HEK293 (cell line): ENCODE data around the gene LHFPL2.
A peak's percentile ranks its signal among the peaks of the same experiment; 100 is the strongest.

Source experiments
- CTCF ChIA-PET: fragments of 350-600 bp; formaldehyde crosslinking; extraction: SDS; loops from one replicate; lab custom pipeline; 2021; ENCODE audit warnings: antibody characterized with exemption; lab: Yijun Ruan, JAX
- POLR2A ChIA-PET: fragments of 300-600 bp; formaldehyde crosslinking; extraction: SDS; loops from one replicate; lab custom pipeline; 2020; ENCODE audit warnings: antibody characterized with exemption, inconsistent platforms; lab: Yijun Ruan, JAX
- H3K27ac ChIP-seq: fragments of 200-500 bp; sonication (Bioruptor generic); 2 replicates; pipeline ENCODE4 v1.5.1; 2014; ENCODE audit warnings: low read depth, low read length, control low read depth, inconsistent platforms; ENCODE audit errors: extremely low read depth
- H3K36me3 ChIP-seq, 2 experiments: fragments of 200-500 bp in 1 of 2; sonication (Bioruptor generic) in 1 of 2; 1 replicate in 1 of 2; 2 replicates in 1 of 2; pipeline ENCODE4 v1.5.1; 2014 to 2017; ENCODE audit warnings: inconsistent platforms in 2 of 2, low read length in 2 of 2; ENCODE audit not compliant: control insufficient read depth in 2 of 2, insufficient read depth in 1 of 2
- H3K4me1 ChIP-seq: fragments of 200-500 bp; sonication (Bioruptor generic); 2 replicates; pipeline ENCODE4 v1.5.1; 2014; ENCODE audit warnings: mild to moderate bottlenecking, low read length, inconsistent platforms; ENCODE audit not compliant: control insufficient read depth, insufficient read depth
- H3K4me3 ChIP-seq: 2 replicates; pipeline ENCODE4 v1.5.1; 2011; ENCODE audit warnings: low read depth, mild to moderate bottlenecking, control low read depth, low read length, moderate library complexity
- H3K9me3 ChIP-seq: fragments of 200-500 bp; sonication (Bioruptor generic); 2 replicates; pipeline ENCODE4 v1.5.1; 2014; ENCODE audit warnings: low read depth, low read length, inconsistent platforms; ENCODE audit not compliant: control insufficient read depth, insufficient read depth
- ATF2 ChIP-seq: fragments of 450-650 bp; formaldehyde crosslinking; IDR thresholded peaks from 2 replicates; pipeline ENCODE4 v1.5.1; 2016; ENCODE audit warnings: missing biosample characterization, missing genetic modification characterization, low read depth
- GLI2 ChIP-seq: fragments of 450-650 bp; formaldehyde crosslinking; IDR thresholded peaks from 2 replicates; pipeline ENCODE4; 2017; ENCODE audit warnings: missing biosample characterization, missing genetic modification characterization, low read depth, borderline replicate concordance
- GLIS1 ChIP-seq: fragments of 450-650 bp; formaldehyde crosslinking; IDR thresholded peaks from 2 replicates; pipeline ENCODE4 v1.5.1; 2016; ENCODE audit warnings: missing biosample characterization, missing genetic modification characterization
- KLF8 ChIP-seq: fragments of 450-650 bp; formaldehyde crosslinking; IDR thresholded peaks from 2 replicates; pipeline ENCODE4 v1.5.1; 2016; ENCODE audit warnings: missing biosample characterization, missing genetic modification characterization
- KLF9 ChIP-seq: fragments of 450-650 bp; formaldehyde crosslinking; IDR thresholded peaks from 2 replicates; pipeline ENCODE4 v1.5.1; 2016; ENCODE audit warnings: missing biosample characterization, missing genetic modification characterization, low read depth
- OSR2 ChIP-seq: fragments of 450-650 bp; formaldehyde crosslinking; IDR thresholded peaks from 2 replicates; pipeline ENCODE4 v1.5.1; 2016; ENCODE audit warnings: missing biosample characterization, missing genetic modification characterization
- PRDM6 ChIP-seq: fragments of 450-650 bp; formaldehyde crosslinking; IDR thresholded peaks from 2 replicates; pipeline ENCODE4 v1.5.1; 2017; ENCODE audit warnings: missing biosample characterization, missing genetic modification characterization
- SCRT1 ChIP-seq: fragments of 450-650 bp; formaldehyde crosslinking; IDR thresholded peaks from 2 replicates; pipeline ENCODE4 v1.5.1; 2016; ENCODE audit warnings: missing biosample characterization, missing genetic modification characterization, borderline replicate concordance
- SP7 ChIP-seq: fragments of 450-650 bp; formaldehyde crosslinking; IDR thresholded peaks from 2 replicates; pipeline ENCODE4 v1.5.1; 2016; ENCODE audit warnings: missing biosample characterization, missing genetic modification characterization
- TCF7L2 ChIP-seq: IDR thresholded peaks from 2 replicates; pipeline ENCODE4 v1.6.1; 2011; ENCODE audit warnings: low read depth, mild to moderate bottlenecking, inconsistent platforms, low read length, moderate library complexity, borderline replicate concordance
- TSHZ1 ChIP-seq: fragments of 450-650 bp; formaldehyde crosslinking; IDR thresholded peaks from 2 replicates; pipeline ENCODE4 v1.5.1; 2016; ENCODE audit warnings: missing biosample characterization, missing genetic modification characterization, borderline replicate concordance
- ZNF10 ChIP-seq: fragments of 450-650 bp; formaldehyde crosslinking; IDR thresholded peaks from 2 replicates; pipeline ENCODE4 v1.5.1; 2017; ENCODE audit warnings: missing biosample characterization, missing genetic modification characterization
- ZNF112 ChIP-seq: fragments of 450-650 bp; formaldehyde crosslinking; IDR thresholded peaks from 2 replicates; pipeline ENCODE4 v1.5.0; 2017; ENCODE audit warnings: missing biosample characterization, missing genetic modification characterization
- ZNF175 ChIP-seq: fragments of 450-650 bp; formaldehyde crosslinking; IDR thresholded peaks from 2 replicates; pipeline ENCODE4 v1.5.1; 2016; ENCODE audit warnings: missing biosample characterization, missing genetic modification characterization
- ZNF202 ChIP-seq: fragments of 450-650 bp; formaldehyde crosslinking; IDR thresholded peaks from 2 replicates; pipeline ENCODE4 v1.5.1; 2016; ENCODE audit warnings: missing biosample characterization, missing genetic modification characterization, borderline replicate concordance
- ZNF239 ChIP-seq: fragments of 450-650 bp; formaldehyde crosslinking; IDR thresholded peaks from 2 replicates; pipeline ENCODE4 v1.5.1; 2016; ENCODE audit warnings: missing biosample characterization, missing genetic modification characterization
- ZNF302 ChIP-seq: fragments of 450-650 bp; formaldehyde crosslinking; IDR thresholded peaks from 2 replicates; pipeline ENCODE4 v1.5.1; 2016; ENCODE audit warnings: missing biosample characterization, missing genetic modification characterization, low read depth
- ZNF473 ChIP-seq: fragments of 450-650 bp; formaldehyde crosslinking; IDR thresholded peaks from 2 replicates; pipeline ENCODE4 v1.5.1; 2017; ENCODE audit warnings: missing biosample characterization, missing genetic modification characterization
- ZNF529 ChIP-seq: fragments of 450-650 bp; formaldehyde crosslinking; IDR thresholded peaks from 2 replicates; pipeline ENCODE4 v1.5.1; 2017; ENCODE audit warnings: missing genetic modification characterization, missing biosample characterization; ENCODE audit not compliant: insufficient replicate concordance
- ZNF561 ChIP-seq: fragments of 450-650 bp; IDR thresholded peaks from 2 replicates; pipeline ENCODE4 v1.5.1; 2018; ENCODE audit warnings: missing biosample characterization, missing genetic modification characterization, borderline replicate concordance
- ZNF596 ChIP-seq: fragments of 450-650 bp; IDR thresholded peaks from 2 replicates; pipeline ENCODE4 v1.5.0; 2018; ENCODE audit warnings: missing biosample characterization, mild to moderate bottlenecking, missing genetic modification characterization, moderate library complexity
- ZNF660 ChIP-seq: fragments of 450-650 bp; IDR thresholded peaks from 2 replicates; pipeline ENCODE4 v1.5.1; 2018; ENCODE audit warnings: missing biosample characterization, mild to moderate bottlenecking, missing genetic modification characterization
- ZNF670 ChIP-seq: fragments of 450-650 bp; formaldehyde crosslinking; IDR thresholded peaks from 2 replicates; pipeline ENCODE4 v1.5.1; 2016; ENCODE audit warnings: missing biosample characterization, missing genetic modification characterization, low read depth
- ZNF768 ChIP-seq: fragments of 450-650 bp; formaldehyde crosslinking; IDR thresholded peaks from 2 replicates; pipeline ENCODE4 v1.5.1; 2018; ENCODE audit warnings: missing biosample characterization, mild to moderate bottlenecking, missing genetic modification characterization
- ZNF843 ChIP-seq: fragments of 450-650 bp; formaldehyde crosslinking; IDR thresholded peaks from 2 replicates; pipeline ENCODE4 v1.5.1; 2016; ENCODE audit warnings: missing biosample characterization, missing genetic modification characterization
- ZXDB ChIP-seq: fragments of 450-650 bp; formaldehyde crosslinking; IDR thresholded peaks from 2 replicates; pipeline ENCODE4 v1.5.1; 2016; ENCODE audit warnings: missing biosample characterization, missing genetic modification characterization
- TF ChIP-seq, protein P1 (sequence below): fragments of 450-650 bp; formaldehyde crosslinking; IDR thresholded peaks from 2 replicates; pipeline ENCODE4 v1.5.1; 2017; ENCODE audit warnings: missing biosample characterization, missing genetic modification characterization
- TF ChIP-seq, protein P2 (sequence below): fragments of 450-650 bp; formaldehyde crosslinking; IDR thresholded peaks from 2 replicates; pipeline ENCODE4 v1.5.1; 2016; ENCODE audit warnings: missing biosample characterization, missing genetic modification characterization
- TF ChIP-seq, protein P3 (sequence below): fragments of 450-650 bp; formaldehyde crosslinking; IDR thresholded peaks from 2 replicates; pipeline ENCODE4 v1.5.1; 2016; ENCODE audit warnings: missing biosample characterization, missing genetic modification characterization

The LHFPL2 gene

DNA sequence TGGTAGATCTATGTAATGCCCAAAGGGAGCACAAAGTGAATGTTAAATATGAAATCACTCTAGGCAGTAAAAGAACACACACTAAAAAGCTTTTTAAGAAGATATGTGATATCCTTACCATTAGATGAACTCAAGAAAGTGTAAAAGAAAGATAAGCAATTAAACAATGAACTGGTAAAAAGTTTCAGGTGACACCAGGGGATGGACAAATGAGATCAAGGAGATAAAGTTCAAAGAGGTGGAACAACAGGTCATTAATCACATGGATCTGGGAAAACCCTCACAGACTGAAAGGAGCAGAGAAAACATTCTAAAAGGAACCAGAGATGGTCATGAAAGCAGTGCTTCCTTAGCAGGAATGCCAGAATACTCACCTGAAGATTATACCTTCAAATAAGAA lies 40.7 kb downstream of the LHFPL2 start:
- H3K9me3 ChIP-seq = no peaks in the 10 kb centered on the region
- H3K4me3 ChIP-seq = no peak overlapping the region
- ChIA-PET CTCF (interaction anchor here (0.7 kb wide), 2 partner anchors 194 to 526 kb away, joined by 3 read pairs; no protein-coding TSS in a partner anchor), POLR2A (interaction anchor here (0.7 kb wide), 1 partner anchor 170 kb away, joined by 4 read pairs; no protein-coding TSS in a partner anchor)
- no peak overlapping the region for H3K27ac ChIP-seq
- H3K4me1 ChIP-seq = peaks cover 9% of the 10 kb centered on the region; the same call in 1 of the 2 replicates
- peaks cover 0 to 3% of the 10 kb centered on the region in 2 experiments; a peak in 2 of 3 replicates for H3K36me3 ChIP-seq
- TF ChIP-seq ZNF473 (tag by site-specific recombination) (no peak), ZNF175 (tag by site-specific recombination) (no peak), KLF8 (tag by site-specific recombination) (peak; percentile 61), PRDM6 (tag by site-specific recombination) (peak; percentile 93), ZNF768 (tag by site-specific recombination) (no peak), ZNF202 (no peak), ZNF112 (tag by site-specific recombination) (no peak), SCRT1 (peak; percentile 71), ZNF596 (no peak), ZNF843 (peak; percentile 87), ATF2 (tag by site-specific recombination) (no peak), ZNF561 (tag by site-specific recombination) (no peak), GLI2 (peak; percentile 5; the same call in 1 of the 2 replicates), ZNF302 (tag by site-specific recombination) (no peak), ZNF10 (tag by site-specific recombination) (no peak), ZNF529 (tag by site-specific recombination) (no peak), OSR2 (tag by site-specific recombination) (peak; percentile 85), GLIS1 (no peak), ZNF239 (no peak), ZNF670 (no peak), ZXDB (tag by site-specific recombination) (peak; percentile 57; the same call in 1 of the 2 replicates), KLF9 (tag by site-specific recombination) (no peak), SP7 (tag by site-specific recombination) (peak; percentile 83), TSHZ1 (peak; percentile 78; the same call in 1 of the 2 replicates), ZNF660 (tag by site-specific recombination) (no peak), TCF7L2 (peak; percentile 93)
- TF ChIP-seq, protein P1, sequence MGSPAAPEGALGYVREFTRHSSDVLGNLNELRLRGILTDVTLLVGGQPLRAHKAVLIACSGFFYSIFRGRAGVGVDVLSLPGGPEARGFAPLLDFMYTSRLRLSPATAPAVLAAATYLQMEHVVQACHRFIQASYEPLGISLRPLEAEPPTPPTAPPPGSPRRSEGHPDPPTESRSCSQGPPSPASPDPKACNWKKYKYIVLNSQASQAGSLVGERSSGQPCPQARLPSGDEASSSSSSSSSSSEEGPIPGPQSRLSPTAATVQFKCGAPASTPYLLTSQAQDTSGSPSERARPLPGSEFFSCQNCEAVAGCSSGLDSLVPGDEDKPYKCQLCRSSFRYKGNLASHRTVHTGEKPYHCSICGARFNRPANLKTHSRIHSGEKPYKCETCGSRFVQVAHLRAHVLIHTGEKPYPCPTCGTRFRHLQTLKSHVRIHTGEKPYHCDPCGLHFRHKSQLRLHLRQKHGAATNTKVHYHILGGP = peak; percentile 67
- TF ChIP-seq, protein P2, sequence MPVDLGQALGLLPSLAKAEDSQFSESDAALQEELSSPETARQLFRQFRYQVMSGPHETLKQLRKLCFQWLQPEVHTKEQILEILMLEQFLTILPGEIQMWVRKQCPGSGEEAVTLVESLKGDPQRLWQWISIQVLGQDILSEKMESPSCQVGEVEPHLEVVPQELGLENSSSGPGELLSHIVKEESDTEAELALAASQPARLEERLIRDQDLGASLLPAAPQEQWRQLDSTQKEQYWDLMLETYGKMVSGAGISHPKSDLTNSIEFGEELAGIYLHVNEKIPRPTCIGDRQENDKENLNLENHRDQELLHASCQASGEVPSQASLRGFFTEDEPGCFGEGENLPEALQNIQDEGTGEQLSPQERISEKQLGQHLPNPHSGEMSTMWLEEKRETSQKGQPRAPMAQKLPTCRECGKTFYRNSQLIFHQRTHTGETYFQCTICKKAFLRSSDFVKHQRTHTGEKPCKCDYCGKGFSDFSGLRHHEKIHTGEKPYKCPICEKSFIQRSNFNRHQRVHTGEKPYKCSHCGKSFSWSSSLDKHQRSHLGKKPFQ (tag by site-specific recombination) = peak; percentile 57; the same call in 1 of the 2 replicates
- TF ChIP-seq, protein P3, sequence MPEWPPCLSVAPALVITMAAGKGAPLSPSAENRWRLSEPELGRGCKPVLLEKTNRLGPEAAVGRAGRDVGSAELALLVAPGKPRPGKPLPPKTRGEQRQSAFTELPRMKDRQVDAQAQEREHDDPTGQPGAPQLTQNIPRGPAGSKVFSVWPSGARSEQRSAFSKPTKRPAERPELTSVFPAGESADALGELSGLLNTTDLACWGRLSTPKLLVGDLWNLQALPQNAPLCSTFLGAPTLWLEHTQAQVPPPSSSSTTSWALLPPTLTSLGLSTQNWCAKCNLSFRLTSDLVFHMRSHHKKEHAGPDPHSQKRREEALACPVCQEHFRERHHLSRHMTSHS (tag by site-specific recombination) = no peak
